Suprapubic skin (tissue), 4 donors: Measurements from ENCODE around the gene MCU. TPM values are rescaled to one million over a fixed set of nuclear protein-coding genes. Genes with fewer than 3 reads are reported as not detected.

Experiments
- DNase-seq, 2 donors: peaks; one replicate each; pipeline ENCODE4 v3.0.0-alpha.2; 2019; ENCODE audit warnings: low spot score in 2 of 2
- H3K27ac ChIP-seq: fragments of 200-600 bp; sonication (generic); one replicate; pipeline ENCODE4 v1.5.1; 2019
- H3K27me3 ChIP-seq: fragments of 200-600 bp; sonication (generic); one replicate; pipeline ENCODE4 v1.5.1; 2019
- H3K36me3 ChIP-seq: fragments of 200-600 bp; sonication (generic); one replicate; pipeline ENCODE4 v1.5.1; 2019
- H3K4me1 ChIP-seq: fragments of 200-600 bp; sonication (generic); one replicate; pipeline ENCODE4 v1.5.1; 2019
- H3K4me3 ChIP-seq: fragments of 200-600 bp; sonication (generic); one replicate; pipeline ENCODE4 v1.5.1; 2019; ENCODE audit warnings: mild to moderate bottlenecking
- H3K9me3 ChIP-seq: fragments of 200-600 bp; sonication (generic); one replicate; pipeline ENCODE4 v1.5.1; 2019
- EP300 ChIP-seq: sonication (generic); formaldehyde crosslinking; IDR thresholded peaks from one replicate; pipeline ENCODE4 v1.6.1; 2017; ENCODE audit warnings: antibody characterized with exemption
- POLR2A ChIP-seq, 2 donors: fragments of 450-650 bp; IDR thresholded peaks; one replicate each; pipeline ENCODE4 v1.6.1; 2017; ENCODE audit warnings: antibody characterized with exemption in 2 of 2, mild to moderate bottlenecking in 2 of 2, moderate library complexity in 2 of 2
- POLR2AphosphoS5 ChIP-seq, 3 donors: sonication (generic); formaldehyde crosslinking; IDR thresholded peaks; one replicate each; pipeline ENCODE4 v1.6.1; 2017; ENCODE audit warnings: antibody characterized with exemption in 3 of 3
- WGBS: methylation state at CpG from one replicate; pipeline ENCODE4 v1.1.5; 2018; 5-methylcytosine and 5-hydroxymethylcytosine counted together
- total RNA-seq, 4 donors: library from RNA; depleted of rRNA; stranded (reverse); fragments of >200 nt; gene quantifications; one replicate each; pipeline ENCODE4 v1.1.0, GENCODE V29; 2016
- TF ChIP-seq, protein P1 (sequence below), 2 donors: fragments of 200-600 bp in 1 of 2; fragments of 450-650 bp in 1 of 2; sonication (generic) in 1 of 2; IDR thresholded peaks; one replicate each; pipeline ENCODE4 v1.5.1; 2016 to 2019; ENCODE audit warnings: antibody characterized with exemption in 2 of 2, mild to moderate bottlenecking in 1 of 2, moderate library complexity in 1 of 2

Gene MCU
- total RNA-seq, 4 donors from 2014 or later: 28.3 to 31.7 (median 29.7) TPM

GRCh38 chr10:72782649-72783330 lies 90.8 kb downstream of the MCU start:
- TF ChIP-seq POLR2AphosphoS5 (IDR thresholded peaks at IDR 0.05) (no peak), EP300 (no peak), POLR2A (IDR thresholded peaks at IDR 0.05) (no peak)
- TF ChIP-seq, protein P1, sequence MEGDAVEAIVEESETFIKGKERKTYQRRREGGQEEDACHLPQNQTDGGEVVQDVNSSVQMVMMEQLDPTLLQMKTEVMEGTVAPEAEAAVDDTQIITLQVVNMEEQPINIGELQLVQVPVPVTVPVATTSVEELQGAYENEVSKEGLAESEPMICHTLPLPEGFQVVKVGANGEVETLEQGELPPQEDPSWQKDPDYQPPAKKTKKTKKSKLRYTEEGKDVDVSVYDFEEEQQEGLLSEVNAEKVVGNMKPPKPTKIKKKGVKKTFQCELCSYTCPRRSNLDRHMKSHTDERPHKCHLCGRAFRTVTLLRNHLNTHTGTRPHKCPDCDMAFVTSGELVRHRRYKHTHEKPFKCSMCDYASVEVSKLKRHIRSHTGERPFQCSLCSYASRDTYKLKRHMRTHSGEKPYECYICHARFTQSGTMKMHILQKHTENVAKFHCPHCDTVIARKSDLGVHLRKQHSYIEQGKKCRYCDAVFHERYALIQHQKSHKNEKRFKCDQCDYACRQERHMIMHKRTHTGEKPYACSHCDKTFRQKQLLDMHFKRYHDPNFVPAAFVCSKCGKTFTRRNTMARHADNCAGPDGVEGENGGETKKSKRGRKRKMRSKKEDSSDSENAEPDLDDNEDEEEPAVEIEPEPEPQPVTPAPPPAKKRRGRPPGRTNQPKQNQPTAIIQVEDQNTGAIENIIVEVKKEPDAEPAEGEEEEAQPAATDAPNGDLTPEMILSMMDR (IDR thresholded peaks at IDR 0.05): no peak
- H3K4me1 ChIP-seq: peaks cover 21% of the 10 kb centered on the region
- H3K27me3 ChIP-seq: no peaks in the 10 kb centered on the region
- no peaks in the 10 kb centered on the region for H3K9me3 ChIP-seq
- H3K36me3 ChIP-seq: no peaks in the 10 kb centered on the region
- no peak for DNase-seq
- no peak overlapping the region for H3K4me3 ChIP-seq
- no peak overlapping the region for H3K27ac ChIP-seq
- 83% methylated on average over 5 of the region's 5 CpGs for WGBS

DNA sequence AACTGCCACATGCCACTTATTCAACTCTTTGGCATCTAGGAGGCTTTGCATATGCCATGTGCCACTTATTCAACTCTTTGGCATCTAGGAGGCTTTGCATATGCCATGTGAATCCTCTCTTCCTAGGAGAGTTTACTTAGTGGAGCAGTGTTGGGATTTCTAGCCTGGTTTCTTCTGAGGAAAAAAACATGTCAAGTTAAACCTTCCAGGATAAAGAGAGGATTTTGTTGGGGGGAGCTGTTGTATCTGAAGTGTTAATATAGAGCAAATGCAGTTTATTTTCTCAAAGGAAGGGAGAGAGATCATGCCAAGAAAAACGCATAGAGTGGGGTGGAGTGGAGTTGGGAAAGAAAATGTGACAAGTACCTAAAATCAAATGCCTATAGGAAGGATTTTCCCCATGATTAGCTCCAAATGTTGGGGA lies 91.5 kb downstream of the MCU start:
- H3K4me3 ChIP-seq: no peak overlapping the region
- DNase-seq: no peak
- WGBS: 19% methylated on average over 1 of the region's 1 CpG
- no peaks in the 10 kb centered on the region for H3K36me3 ChIP-seq
- TF ChIP-seq, protein P1 (IDR thresholded peaks at IDR 0.05): no peak
- TF ChIP-seq EP300 (no peak), POLR2A (IDR thresholded peaks at IDR 0.05) (no peak), POLR2AphosphoS5 (IDR thresholded peaks at IDR 0.05) (no peak)
- no peaks in the 10 kb centered on the region for H3K9me3 ChIP-seq
- H3K27ac ChIP-seq: no peak overlapping the region
- H3K27me3 ChIP-seq: no peaks in the 10 kb centered on the region
- peaks cover 21% of the 10 kb centered on the region for H3K4me1 ChIP-seq

DNA sequence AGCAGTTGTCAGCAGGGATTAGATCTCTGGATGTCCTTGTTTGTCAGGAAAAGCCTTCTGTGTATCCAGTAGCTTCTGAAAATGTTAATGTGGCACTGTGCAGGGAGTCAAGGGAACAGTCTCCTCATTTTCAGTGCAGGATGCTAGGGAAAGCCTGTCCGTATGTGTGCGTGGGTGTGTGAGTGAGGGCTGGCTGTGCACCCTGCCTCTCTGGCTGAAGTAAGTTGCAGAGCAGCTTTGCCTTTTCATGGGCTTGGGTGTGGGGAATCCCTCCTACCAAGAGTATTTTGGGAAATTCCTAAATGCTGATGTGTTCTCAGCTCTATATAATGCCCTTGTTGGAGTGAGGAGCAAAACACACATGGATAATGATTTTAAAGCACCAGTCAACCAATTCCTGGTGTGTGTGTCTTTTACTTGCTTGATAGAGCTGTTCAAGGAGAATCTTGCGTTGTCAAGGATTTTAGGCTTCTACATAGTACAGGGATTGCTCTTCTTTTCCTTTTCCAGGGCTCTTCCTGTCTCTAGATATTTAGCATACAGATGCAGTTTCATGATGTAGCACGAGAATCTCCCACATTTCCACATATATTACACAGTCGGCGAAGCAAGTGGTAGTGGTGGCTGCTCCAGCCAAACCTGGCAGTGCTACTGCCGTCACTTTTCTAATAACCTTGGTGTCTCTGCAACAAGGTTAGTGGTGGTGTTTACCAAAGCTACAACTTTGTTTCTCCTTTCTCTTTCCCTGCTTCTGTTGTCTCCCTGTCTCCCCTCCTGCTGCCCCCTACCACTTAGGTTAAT lies 92.8 kb downstream of the MCU start:
- H3K27me3 ChIP-seq: no peaks in the 10 kb centered on the region
- peaks cover 21% of the 10 kb centered on the region for H3K4me1 ChIP-seq
- no peak overlapping the region for H3K27ac ChIP-seq
- no peaks in the 10 kb centered on the region for H3K36me3 ChIP-seq
- no peak overlapping the region for H3K4me3 ChIP-seq
- WGBS: 31% methylated on average over 7 of the region's 7 CpGs
- no peak for DNase-seq
- TF ChIP-seq POLR2AphosphoS5 (IDR thresholded peaks at IDR 0.05) (no peak), EP300 (no peak), POLR2A (IDR thresholded peaks at IDR 0.05) (no peak)
- TF ChIP-seq, protein P1 (IDR thresholded peaks at IDR 0.05): no peak
- no peaks in the 10 kb centered on the region for H3K9me3 ChIP-seq

- Histone ChIP-seq H3K4me3 (no peak overlapping the region), H3K4me1 (peaks cover 21% of the 10 kb centered on the region), H3K9me3 (no peaks in the 10 kb centered on the region), H3K27me3 (no peaks in the 10 kb centered on the region), H3K27ac (no peak overlapping the region), H3K36me3 (no peaks in the 10 kb centered on the region)
- TF ChIP-seq POLR2AphosphoS5 (IDR thresholded peaks at IDR 0.05): no peak
- no peak for TF ChIP-seq EP300
- no peak for TF ChIP-seq POLR2A (IDR thresholded peaks at IDR 0.05)
- TF ChIP-seq, protein P1 (IDR thresholded peaks at IDR 0.05): no peak
- WGBS: 88% methylated on average over 2 of the region's 2 CpGs
- DNase-seq: no peak
These were observed 93.5 kb downstream of the MCU start for GRCh38 chr10:72785409-72785808.
